DOHH2 (cell line): ENCODE measurements around the gene MARCO.

Experiments
- H3F3A ChIP-seq: fragments of 200-600 bp; sonication (generic), shearing (Covaris generic); 2 replicates; pipeline ENCODE4 v1.6.0; 2016; ENCODE audit warnings: antibody characterized with exemption, mild to moderate bottlenecking; ENCODE audit not compliant: control insufficient read depth, insufficient read depth
- H3K27ac ChIP-seq: fragments of 200-600 bp; sonication (generic); 2 replicates; pipeline ENCODE4 v1.5.1; 2014; ENCODE audit warnings: low read depth, mild to moderate bottlenecking, low read length, moderate library complexity
- H3K27me3 ChIP-seq: fragments of 200-600 bp; sonication (generic); 2 replicates; pipeline ENCODE4 v1.6.1; 2014; ENCODE audit warnings: mild to moderate bottlenecking, low read length, mixed read lengths; ENCODE audit not compliant: control insufficient read depth
- H3K36me3 ChIP-seq: fragments of 200-600 bp; sonication (generic); 2 replicates; pipeline ENCODE4 v1.6.1; 2014; ENCODE audit warnings: mild to moderate bottlenecking, low read length, moderate library complexity, mixed read lengths; ENCODE audit not compliant: control insufficient read depth
- H3K4me1 ChIP-seq: fragments of 200-600 bp; sonication (generic); 2 replicates; pipeline ENCODE4 v1.6.1; 2014; ENCODE audit warnings: mild to moderate bottlenecking, low read length, mixed read lengths; ENCODE audit not compliant: control insufficient read depth
- H3K4me2 ChIP-seq: fragments of 200-600 bp; sonication (generic); 2 replicates; pipeline ENCODE4 v1.6.0; 2014; ENCODE audit warnings: mild to moderate bottlenecking, low read length, moderate library complexity
- H3K4me3 ChIP-seq: fragments of 200-600 bp; sonication (generic); 2 replicates; pipeline ENCODE4 v1.5.1; 2014; ENCODE audit warnings: mild to moderate bottlenecking, low read length, mixed read lengths
- H3K79me2 ChIP-seq: fragments of 200-600 bp; sonication (generic); 2 replicates; pipeline ENCODE4 v1.6.1; 2014; ENCODE audit warnings: mild to moderate bottlenecking, low read length, mixed read lengths; ENCODE audit not compliant: control insufficient read depth
- H3K9me2 ChIP-seq: fragments of 200-600 bp; sonication (generic); replicated peaks from 2 replicates; pipeline ENCODE4 v1.6.1; 2014; ENCODE audit warnings: mild to moderate bottlenecking, low read length, mixed read lengths; ENCODE audit not compliant: control insufficient read depth
- H3K9me3 ChIP-seq: fragments of 200-600 bp; sonication (generic); 2 replicates; pipeline ENCODE4 v1.6.1; 2014; ENCODE audit warnings: antibody characterized with exemption, low read length, mixed read lengths; ENCODE audit not compliant: control insufficient read depth, insufficient read depth
- H4K20me1 ChIP-seq: fragments of 200-600 bp; sonication (generic); 2 replicates; pipeline ENCODE4 v1.6.0; 2014; ENCODE audit warnings: low read depth, mild to moderate bottlenecking, antibody characterized with exemption, low read length, moderate library complexity; ENCODE audit not compliant: control insufficient read depth, insufficient read depth
- EZH2phosphoT487 ChIP-seq: fragments of 200-600 bp; sonication (generic); IDR thresholded peaks from 2 replicates; pipeline ENCODE4 v1.6.1; 2017; ENCODE audit warnings: borderline replicate concordance, mild to moderate bottlenecking, antibody characterized with exemption, low read length, moderate library complexity, mixed read lengths
- TF ChIP-seq, protein P1 (sequence below): fragments of 200-600 bp; sonication (generic); IDR thresholded peaks from one replicate; pipeline ENCODE4 v1.5.1; 2014; ENCODE audit warnings: antibody characterized with exemption, mild to moderate bottlenecking, low read depth, low read length; ENCODE audit not compliant: poor library complexity, severe bottlenecking

Gene MARCO

DNA sequence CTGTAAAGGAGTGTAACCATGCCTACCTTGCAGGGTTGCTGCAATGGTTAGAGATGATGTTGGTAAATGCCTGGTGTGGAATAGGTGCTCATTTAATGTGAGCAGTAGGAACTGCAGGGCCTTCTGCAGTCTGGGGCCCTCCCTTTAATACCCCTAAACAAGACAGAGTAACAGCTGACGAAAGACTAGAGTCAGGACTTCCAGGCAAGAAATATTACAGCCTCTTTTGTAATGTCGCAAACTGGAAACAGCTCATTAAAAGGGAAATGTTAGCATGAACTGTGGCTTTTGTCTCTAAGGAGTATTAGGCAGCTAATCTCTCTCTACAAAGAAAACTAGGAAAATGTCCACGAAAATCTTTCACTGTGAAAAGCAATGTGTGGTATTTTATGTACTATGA lies 26.0 kb downstream of the MARCO start:
- H3F3A ChIP-seq, result no peaks in the 10 kb centered on the region
- peaks cover 17% of the 10 kb centered on the region for H3K27me3 ChIP-seq
- TF ChIP-seq EZH2phosphoT487, result no peak
- TF ChIP-seq, protein P1, sequence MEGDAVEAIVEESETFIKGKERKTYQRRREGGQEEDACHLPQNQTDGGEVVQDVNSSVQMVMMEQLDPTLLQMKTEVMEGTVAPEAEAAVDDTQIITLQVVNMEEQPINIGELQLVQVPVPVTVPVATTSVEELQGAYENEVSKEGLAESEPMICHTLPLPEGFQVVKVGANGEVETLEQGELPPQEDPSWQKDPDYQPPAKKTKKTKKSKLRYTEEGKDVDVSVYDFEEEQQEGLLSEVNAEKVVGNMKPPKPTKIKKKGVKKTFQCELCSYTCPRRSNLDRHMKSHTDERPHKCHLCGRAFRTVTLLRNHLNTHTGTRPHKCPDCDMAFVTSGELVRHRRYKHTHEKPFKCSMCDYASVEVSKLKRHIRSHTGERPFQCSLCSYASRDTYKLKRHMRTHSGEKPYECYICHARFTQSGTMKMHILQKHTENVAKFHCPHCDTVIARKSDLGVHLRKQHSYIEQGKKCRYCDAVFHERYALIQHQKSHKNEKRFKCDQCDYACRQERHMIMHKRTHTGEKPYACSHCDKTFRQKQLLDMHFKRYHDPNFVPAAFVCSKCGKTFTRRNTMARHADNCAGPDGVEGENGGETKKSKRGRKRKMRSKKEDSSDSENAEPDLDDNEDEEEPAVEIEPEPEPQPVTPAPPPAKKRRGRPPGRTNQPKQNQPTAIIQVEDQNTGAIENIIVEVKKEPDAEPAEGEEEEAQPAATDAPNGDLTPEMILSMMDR, result no peak
- no peak overlapping the region for H3K4me2 ChIP-seq
- no peak overlapping the region for H3K27ac ChIP-seq
- H3K4me3 ChIP-seq, result no peak overlapping the region
- no peaks in the 10 kb centered on the region for H3K9me3 ChIP-seq
- no peaks in the 10 kb centered on the region for H3K36me3 ChIP-seq
- no peaks in the 10 kb centered on the region for H4K20me1 ChIP-seq
- H3K4me1 ChIP-seq, result no peaks in the 10 kb centered on the region
- H3K79me2 ChIP-seq, result no peaks in the 10 kb centered on the region
- no peaks in the 10 kb centered on the region for H3K9me2 ChIP-seq

- TF ChIP-seq, protein P1, result no peak
- no peak for TF ChIP-seq EZH2phosphoT487
- no peaks in the 10 kb centered on the region for H4K20me1 ChIP-seq
- no peaks in the 10 kb centered on the region for H3K9me3 ChIP-seq
- no peaks in the 10 kb centered on the region for H3K9me2 ChIP-seq
- peaks cover 17% of the 10 kb centered on the region for H3K27me3 ChIP-seq
- H3F3A ChIP-seq, result no peaks in the 10 kb centered on the region
- no peaks in the 10 kb centered on the region for H3K79me2 ChIP-seq
- H3K36me3 ChIP-seq, result no peaks in the 10 kb centered on the region
- no peak overlapping the region for H3K4me2 ChIP-seq
- H3K27ac ChIP-seq, result no peak overlapping the region
- H3K4me1 ChIP-seq, result no peaks in the 10 kb centered on the region
- no peak overlapping the region for H3K4me3 ChIP-seq
These were observed 27.2 kb downstream of the MARCO start for GRCh38 chr2:118968961-118969733.

DNA sequence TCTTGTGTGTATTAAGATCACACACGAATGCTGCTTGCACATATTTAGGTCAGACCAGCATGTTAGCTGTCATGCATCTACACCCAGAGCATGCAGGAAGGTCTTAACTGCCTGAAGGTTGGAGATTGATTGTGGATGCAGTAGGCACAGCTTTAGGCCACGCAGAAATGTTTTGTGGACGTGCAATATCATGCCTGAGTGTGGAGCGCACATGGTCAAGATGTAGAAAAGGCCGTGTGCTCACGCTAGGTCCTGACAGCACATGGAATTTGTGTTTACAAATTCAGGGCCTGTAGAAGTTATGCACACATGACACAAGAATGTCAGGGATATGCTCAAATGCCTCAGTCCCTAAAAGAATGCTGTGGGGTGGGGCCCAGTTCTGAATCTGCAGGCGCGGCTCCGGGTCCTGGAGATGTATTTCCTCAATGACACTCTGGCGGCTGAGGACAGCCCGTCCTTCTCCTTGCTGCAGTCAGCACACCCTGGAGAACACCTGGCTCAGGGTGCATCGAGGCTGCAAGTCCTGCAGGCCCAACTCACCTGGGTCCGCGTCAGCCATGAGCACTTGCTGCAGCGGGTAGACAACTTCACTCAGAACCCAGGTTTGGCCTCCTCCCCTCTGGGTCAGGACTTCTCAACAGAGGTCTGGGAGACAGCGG lies 27.9 kb downstream of the MARCO start:
- Histone ChIP-seq H4K20me1 (no peaks in the 10 kb centered on the region), H3K27me3 (peaks cover 17% of the 10 kb centered on the region), H3K9me3 (no peaks in the 10 kb centered on the region), H3F3A (no peaks in the 10 kb centered on the region), H3K27ac (no peak overlapping the region), H3K4me2 (no peak overlapping the region), H3K79me2 (no peaks in the 10 kb centered on the region), H3K9me2 (no peaks in the 10 kb centered on the region), H3K36me3 (no peaks in the 10 kb centered on the region), H3K4me1 (no peaks in the 10 kb centered on the region), H3K4me3 (no peak overlapping the region)
- no peak for TF ChIP-seq EZH2phosphoT487
- TF ChIP-seq, protein P1, result no peak
